Fibroblast of gingiva (primary cell): Measurements from ENCODE around the gene LIPI.
"Not testable (repeated sequence)": the region's sequence is repeated elsewhere in the genome, so short reads cannot be mapped to it uniquely, and the experiment has no call there.

Experiments used
- DNase-seq: peaks from one replicate; pipeline ENCODE4 v3.0.0-alpha.2; 2011; ENCODE audit warnings: low read depth

LIPI gene

DNA sequence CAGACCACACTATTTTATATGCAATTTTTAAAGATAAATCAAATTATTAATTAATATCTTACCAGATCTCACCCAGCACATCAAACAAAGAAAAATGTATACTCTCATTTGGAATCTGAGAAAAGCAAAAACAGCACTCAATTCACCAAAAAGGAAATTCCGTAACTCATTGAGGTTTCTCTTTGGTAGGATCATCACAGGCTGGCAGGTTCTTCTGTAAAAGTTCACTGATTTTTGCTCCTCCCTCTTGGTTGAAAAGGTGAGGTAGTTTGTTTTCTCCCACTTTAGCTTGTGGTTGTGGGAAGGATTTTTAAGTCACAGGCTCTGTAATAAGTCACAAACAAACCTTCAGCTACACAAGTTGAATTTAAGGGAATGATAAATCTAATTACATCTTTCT lies at the start of gene LIPI:
TSS of gene LIPI (minus strand) at position 218 of the 400 bp plus-strand sequence. CDS start at position 108, 110 bp downstream.
- DNase-seq = no peak

DNA sequence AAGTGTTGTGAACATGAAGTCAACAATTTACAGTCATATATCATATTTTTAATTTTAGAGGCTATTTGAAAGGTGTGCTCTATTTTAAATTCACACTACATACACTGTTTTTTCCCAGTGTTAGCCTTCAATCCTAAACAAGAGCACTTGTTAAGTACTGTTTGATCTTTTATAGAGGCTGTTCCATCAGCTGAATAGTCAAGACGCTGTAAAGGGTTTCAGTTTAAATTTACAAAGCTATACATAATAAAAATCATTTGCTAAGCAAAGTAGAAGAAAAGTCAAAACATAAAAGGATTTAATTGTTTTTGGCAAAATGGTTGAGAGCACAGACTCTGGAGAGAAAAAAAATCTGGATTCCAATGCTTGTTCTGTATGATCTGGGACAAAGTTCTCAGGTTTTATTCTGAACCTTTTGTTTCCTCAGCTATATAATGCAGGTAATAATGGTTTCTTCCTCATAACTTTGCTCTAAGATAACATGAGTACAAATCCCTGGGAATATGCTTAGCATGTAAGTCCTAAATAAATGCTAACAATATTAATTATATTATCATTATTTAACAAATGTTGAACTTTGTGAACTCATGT lies 49.5 kb upstream of the LIPI start:
- no peak for DNase-seq

DNA sequence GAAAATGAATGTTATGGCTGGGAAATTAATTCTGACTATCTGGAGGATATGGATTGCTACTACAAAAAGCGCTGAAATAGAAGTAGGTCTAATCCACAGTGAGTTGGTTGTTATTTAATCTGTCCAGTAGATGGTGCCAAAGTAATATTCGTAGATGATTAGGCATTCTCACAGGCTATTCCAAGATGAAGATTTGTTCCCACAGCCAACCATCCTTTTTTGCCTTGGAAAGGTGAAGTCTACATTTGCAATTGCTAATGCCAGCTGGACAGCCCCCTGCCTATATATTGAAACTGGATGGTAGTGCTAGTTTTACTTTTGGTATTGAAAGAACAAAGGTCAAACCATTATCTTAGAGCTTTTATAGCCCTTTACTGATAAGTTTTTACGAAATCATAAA lies 49.0 kb upstream of the LIPI start:
- peak; percentile 17 for DNase-seq

DNA sequence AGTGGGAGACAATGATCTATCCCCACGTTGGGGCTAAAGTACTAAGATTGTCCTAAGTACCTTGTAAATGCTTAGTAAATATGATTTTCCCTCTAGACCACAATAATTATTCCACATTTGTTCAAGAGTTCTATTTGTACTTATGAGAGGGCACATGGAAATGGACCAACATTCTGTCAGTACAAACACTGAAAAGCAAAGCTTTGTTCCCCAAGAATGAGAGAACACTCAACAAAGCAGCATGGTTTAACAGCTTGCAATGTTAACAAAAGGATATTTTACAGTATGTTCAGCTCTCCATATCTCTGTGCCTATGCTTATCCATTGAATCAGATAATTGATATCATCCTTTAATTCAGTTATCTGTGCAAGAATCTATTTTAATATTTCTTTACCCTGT lies 40.6 kb upstream of the LIPI start:
- no peak for DNase-seq

DNA sequence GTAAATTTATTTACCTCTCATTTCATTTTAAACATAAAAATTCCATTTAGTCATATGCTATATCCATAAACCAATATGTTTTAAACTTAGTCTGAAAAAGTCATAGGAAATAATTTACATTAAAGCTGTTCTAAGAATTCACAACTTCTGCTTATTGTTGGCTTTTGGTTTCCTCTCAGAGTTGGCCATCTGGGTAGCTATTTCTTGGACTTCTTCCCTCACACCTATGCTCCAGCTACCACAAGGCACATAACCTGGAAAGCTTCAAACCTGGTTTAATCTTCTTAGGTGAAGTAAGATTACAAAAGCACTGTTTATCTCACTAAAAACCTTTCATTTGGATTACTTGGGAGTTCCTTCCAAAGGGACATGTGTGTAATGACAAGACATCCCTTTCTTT lies 35.0 kb upstream of the LIPI start:
- DNase-seq = no peak

DNA sequence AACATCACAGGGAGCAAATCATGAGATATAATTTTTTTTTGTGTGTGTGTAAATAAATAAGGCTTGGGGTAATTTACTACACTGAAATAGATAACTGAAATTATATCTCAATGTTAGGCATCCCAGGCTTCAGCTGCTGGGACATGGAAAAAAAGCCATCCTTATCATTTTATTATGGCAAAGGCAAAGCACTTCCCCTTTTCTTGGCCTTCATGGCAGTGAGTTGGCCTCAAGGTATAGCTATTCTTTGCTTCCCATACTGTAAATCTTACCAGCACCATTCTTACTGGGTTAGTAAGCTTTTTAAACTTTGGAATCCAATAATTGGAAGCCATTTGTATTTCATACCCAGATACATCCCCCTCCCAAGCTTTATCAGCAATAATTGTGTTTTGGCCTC lies 34.2 kb upstream of the LIPI start:
- DNase-seq = no peak

DNA sequence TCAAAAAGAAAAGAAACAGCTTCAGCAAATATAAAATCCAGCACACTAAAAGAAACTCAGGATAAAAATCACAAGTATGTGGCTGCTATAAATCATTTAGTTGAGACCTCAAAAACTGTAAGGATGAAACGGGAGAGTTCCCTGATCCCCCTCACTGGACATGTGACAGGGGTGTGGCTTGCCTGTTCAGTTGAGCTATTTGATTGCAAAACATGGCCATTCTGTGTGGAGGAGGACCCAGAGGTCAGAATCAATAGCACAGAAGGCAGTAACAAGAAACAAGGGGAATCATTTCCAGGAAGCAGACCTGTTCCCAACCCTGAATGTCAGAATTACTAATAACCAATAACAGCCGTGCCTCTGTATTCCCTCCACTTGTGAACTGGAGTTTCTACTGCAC lies 33.1 kb upstream of the LIPI start:
- DNase-seq = no peak

DNA sequence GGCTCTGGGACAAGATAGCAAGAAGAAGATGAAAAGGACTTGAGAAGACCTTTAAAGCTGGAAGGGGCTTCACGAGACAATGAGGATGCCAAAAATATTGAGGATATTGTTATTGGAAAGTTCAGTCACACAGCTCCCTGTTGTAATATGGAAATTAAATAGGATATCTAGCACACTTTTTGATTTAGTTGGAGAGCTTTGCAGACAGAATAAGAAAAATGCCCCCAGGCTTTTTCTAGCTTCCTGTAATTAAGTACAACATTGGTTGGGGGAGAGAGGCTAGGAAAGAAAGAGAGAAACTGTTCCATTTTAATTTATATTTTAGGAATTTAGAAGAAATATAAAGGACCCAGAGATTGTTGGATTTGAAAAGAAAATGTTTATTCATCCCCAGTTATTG lies 32.7 kb upstream of the LIPI start:
- DNase-seq = no peak

DNA sequence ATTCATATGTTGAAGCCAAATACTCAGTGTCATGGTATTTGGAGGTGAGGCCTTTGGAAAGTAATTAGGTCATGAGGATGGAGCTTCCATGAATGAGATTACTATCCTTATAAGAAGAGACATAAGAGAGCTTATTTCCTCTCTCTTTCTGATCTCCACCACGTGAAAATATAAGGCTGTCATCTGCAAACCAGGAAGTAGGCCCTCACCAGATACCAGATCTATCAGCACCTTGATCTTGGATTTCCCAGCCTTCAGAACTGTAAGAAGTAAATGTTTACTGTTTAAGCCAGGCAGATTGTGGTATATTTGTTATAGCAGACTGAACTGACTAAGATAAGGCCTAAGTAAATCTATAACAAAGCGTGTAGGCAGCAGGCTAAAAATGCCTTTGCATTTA lies 30.5 kb upstream of the LIPI start:
- no peak for DNase-seq

DNA sequence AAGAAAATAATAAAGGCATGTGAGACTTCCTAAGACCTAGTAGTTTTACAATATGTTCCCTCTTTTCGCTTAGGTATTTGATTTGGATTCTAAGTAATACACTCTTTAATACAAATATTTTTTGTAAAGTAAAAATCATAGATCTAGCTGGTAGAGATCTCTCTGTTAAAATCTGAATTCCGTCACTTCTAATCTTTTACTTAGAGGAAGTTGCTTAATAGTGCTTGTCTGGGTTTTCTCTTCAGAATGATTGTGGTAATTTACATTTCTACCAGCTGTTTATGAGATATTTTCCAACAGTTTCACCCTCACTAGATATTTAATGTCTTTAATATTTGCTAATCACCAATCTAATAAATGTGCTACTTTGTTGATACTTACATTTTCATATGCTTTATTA lies 28.5 kb upstream of the LIPI start:
- no peak for DNase-seq

DNA sequence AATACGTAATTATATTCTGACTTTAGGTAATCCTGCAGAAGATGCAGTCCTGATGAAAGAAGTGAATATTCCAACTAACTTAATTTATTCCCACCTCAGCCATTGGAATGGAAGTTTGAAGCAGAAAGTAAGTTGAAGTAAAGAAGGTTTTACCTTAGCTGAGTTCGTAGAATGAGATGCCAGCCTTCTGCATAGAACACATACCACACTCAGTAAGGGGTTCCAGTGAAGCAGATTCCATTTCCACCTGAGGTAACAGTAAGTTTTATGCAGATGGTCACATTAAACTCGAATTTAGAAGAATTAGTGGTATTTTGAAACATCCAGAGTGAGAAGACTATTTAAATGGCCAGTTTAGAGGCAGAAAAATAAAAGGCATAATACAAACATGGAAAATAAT lies 25.4 kb upstream of the LIPI start:
- DNase-seq = no peak

DNA sequence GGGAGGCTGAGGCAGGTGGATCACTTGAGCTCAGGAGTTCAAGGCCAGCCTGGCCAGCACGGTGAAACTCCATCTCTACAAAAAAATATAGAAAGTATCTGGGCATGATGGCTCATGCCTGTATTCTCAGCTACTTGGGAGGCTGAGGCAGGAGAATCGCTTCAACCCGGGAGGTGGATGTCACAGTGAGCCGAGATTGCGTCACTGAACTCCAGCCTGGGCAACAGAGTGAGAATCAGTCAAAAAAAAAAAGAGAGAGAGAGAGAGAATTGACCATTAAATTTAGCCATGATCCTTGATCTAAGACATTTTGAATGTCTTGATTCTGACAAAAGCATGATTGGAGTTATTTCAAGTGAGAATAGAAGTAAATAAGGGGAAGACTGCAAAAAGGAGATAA lies 24.3 kb upstream of the LIPI start:
- no peak for DNase-seq

DNA sequence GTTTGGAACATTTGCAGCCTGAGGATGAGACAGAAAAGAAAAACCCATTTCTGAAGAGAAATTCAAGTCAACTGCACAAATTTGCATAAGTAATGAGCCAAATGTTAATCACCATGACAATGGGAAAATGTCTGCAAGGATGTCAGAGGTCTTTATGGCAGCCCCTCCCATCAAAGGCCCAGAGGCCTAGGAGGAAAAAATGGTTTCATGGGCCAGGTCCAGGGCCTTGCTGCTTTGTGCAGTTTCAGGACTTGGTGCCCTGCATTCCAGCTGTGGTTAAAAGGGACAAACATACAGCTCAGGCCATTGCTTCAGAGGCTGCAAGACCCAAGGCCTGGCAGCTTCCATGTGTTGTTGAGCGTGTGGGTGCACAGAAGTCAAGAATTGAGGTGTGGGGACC lies 18.6 kb upstream of the LIPI start:
- no peak for DNase-seq

DNA sequence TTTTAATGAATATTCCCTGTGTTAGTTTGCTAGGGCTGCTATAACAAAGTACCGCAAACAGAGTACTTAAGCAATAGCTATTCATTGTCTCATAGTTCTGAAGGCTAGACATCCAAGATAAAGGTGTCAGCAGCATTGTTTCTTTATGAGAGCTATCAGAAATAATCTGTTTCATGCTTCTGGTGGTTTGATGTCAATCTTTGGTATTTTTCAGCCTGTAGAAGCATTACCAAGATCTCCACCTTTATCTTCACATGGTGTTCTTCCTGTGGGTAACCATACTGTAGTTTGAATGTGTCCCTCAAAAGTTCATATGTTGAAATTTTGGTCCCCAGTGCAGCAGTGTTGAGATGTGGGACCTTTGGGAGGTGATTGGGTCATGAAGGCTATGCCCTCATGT lies 12.6 kb upstream of the LIPI start:
- DNase-seq = no peak

DNA sequence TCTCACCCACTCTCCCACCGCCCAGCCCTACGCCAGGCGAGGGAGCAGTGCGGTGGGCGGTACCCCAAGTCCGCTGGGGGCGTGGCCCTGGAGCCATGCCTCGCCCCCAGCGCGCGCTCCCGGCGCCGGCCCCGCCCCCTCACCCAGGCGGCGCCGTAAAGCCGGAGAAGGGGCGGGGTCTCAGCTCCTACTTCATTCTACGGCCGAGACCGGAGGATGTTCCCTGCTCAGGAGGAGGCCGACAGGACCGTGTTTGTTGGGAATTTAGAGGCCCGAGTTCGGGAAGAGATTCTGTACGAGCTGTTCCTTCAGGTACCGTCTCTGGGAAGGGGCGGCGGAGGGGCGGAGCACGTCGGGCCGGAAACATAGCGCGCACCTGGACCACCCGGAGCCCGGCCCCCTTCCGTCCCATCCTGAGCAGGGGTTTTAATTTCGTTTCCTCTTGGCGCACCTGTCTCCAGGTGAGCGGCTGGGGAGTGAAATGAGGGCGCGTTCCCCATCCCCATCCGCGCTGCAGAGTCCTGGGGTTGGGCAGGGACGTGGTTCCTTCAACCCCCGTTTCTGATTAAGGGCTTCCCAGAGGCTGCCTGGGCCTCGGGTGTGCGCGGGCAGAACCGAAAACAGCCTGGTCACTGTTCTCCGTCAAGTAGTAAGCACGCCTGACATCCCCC lies 5.4 kb upstream of the LIPI start, which contains the start of gene RBM11:
TSS of gene RBM11 (plus strand) at position 187 of the 671 bp plus-strand sequence. CDS start at position 217, 30 bp downstream.
- DNase-seq = peak; percentile 1

DNA sequence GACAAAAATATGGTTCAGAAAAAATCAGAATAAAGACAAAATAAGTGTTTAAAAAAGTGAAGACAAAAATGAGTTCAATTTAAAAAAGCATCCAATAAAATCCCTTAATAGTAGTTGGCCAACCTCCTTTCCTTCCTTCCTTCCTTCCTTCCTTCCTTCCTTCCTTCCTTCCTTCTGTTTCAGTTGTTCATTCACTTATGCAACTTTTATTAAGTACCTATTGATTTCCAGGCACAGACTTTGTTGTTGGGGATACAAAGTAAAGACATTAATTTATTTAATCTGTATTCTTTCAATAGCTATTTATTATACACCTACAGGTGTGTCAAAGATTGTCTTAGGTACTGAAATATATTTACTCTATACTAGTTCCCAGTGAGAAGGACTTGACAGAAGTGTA lies 2.4 kb upstream of the LIPI start:
- no peak for DNase-seq

DNA sequence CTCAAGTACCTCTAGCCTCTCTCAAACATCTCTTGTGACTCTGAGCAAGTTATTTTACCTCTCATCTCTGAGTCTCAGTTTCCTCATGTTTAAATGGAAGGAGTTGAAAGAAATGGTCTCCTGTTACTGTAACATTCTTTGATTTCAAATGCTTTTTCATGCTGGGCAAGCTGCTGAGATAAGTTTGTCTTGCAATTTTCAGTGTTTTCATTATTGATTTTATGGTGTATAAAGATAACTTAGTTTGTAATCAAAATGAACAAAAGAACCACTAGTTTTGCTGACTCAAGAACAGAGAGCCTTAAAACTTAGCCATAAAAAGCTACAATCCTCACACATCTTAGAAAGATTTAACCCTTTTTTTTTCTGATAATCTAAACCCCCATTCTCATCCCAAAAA lies 4.5 kb downstream of the LIPI start:
- no peak for DNase-seq

DNA sequence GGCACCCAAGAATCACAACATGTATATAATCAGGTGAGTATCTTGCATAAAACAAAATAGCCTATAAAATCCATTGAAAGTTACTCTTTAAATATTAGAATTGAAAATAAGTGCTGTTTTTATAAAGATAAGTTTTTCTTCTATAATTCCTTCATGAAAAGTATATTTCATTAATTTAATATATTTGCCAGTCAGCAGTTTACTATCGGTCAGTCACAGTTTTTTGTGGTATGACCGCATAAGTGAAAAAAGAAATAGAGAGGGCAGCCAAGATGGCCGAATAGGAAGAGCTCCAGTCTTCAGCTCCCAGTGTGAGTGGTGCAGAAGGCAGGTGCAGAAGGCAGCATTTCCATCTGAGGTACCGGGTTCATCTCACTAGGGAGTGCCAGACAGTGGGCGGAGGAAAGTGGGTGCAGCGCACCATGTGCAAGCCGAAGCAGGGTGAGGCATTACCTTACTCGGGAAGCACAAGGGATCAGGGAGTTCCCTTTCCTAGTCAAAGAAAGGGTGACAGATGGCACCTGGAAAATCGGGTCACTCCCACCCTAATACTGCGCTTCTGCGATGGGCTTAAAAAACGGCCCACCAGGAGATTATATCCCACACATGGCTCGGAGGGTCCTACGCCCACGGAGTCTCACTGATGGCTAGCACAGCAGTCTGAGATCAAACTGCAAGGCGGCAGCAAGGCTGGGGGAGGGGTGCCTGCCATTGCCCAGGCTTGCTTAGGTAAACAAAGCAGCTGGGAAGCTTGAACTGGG lies 44.1 kb downstream of the LIPI start:
- DNase-seq = not testable (repeated sequence)

DNA sequence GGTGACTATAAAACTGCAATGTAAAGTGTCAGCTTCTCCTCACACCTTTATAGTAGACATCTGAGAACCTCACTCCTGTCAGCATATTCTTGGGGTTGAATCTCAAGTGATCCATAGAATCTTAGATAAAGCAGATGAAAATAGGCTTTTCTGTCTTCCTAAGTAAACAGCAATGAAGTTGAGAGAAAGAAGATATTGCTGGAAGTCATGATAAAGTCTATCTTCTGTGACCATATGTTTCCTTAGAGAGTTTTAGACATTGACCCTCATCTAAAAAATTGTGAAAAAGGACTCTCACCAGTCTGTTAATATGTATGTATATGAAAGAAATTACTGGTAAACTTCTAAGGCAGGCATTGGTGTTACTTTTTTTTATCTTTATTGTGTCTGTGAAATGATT lies 66.8 kb downstream of the LIPI start:
- no peak for DNase-seq

DNA sequence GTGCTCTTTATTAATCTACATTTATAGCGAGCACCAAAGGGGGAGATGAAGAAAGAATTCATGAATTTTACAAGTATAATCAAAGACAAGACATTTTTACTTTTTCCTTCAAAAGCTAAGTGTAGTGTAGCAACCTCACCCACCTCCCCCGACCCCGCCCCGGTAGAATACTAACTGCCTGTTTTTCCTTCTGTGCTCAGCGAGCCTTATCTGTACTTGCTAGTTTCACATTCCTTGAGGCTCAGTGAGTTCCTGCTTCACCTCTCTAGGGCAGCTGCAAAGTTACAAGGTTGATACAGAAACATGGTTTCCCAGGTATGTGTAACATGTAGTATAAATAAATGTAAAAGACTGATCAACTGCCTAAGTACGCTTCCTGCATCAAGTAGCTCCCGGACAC lies 86.5 kb downstream of the LIPI start:
- DNase-seq = no peak

DNA sequence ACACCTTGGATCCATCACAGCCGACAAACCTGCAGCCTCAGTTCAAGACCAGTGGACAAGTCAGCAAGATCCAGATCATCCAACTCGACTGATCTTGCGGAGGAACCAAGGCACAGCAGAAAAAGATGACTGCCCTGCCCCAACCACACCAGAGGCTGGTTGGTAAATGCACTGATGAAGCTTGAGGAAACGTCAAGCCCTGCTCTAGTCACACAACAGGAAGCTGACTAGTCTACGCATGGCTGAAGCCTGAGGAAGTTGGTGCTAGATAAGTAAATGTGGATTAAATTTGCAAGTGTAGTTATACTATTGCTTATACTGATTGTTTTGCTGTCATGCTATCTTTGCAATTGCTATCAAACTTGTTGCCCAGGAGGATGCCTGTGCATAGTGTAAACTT lies 89.0 kb downstream of the LIPI start:
- DNase-seq = no peak

DNA sequence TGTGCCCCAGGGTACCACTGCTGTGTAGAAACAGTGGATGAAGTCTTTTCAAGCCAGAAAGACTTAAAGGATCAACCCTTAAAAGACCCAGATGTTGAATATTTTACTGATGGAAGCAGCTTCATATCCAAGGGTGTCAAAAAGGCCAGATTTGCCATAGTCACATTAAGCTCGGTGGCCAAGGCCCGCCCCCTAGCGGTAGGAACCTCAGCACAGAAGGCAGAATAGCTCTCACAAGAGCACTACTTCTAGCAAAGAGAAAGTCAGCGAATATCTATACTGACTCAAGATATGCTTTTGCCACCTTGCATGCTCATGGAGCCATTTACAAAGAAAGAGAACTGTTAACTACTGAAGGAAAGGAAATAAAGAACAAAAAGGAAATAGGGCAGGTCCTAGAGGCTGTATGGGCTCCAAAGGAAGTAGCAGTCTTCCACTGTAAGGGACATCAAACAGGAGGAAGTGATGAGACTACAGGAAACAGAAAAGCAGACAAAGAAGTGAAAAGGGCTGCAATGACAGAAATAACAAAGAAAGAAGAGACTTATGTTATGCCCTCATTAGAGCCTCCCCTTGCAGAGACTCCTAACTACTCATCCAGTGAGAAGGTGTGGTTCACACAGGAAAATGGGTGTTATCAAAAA lies 90.5 kb downstream of the LIPI start:
- DNase-seq = no peak

DNA sequence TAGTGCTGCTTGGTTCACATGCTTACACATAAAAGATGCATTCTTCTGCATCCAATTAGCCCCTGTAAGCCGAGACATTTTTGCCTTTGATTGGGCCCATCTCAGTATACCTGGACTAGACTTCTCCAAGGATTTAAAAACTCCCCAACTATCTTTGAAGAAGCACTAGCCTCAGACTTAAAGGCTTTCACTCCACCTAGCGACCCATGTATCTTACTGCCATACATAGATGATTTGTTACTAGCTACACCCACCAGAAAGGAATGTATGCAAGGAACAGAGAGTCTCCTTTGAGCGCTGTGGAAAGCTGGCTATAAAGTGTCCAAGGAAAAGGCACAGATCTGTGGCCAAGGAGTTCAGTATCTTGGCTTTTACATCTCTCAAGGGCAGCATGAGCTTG lies 91.7 kb downstream of the LIPI start:
- DNase-seq = no peak
